Spleen (tissue), 11 donors: ENCODE results near the gene NOA1. TPM values are rescaled to one million over a fixed set of nuclear protein-coding genes. Genes with fewer than 3 reads are reported as not detected.
"Not testable (repeated sequence)": the region's sequence is repeated elsewhere in the genome, so short reads cannot be mapped to it uniquely, and the experiment has no call there.

Source experiments
- DNase-seq: peaks from one replicate; pipeline ENCODE4 v3.0.0-alpha.2; 2020
- H3K27ac ChIP-seq, 8 donors: fragments of 200-600 bp; sonication (generic) in 7 of 8; 1 replicate in 4 of 8; 2 replicates in 4 of 8; pipeline versions ENCODE4 v1.5.0 to v1.8.0; 2016 to 2021; ENCODE audit warnings: inconsistent platforms in 4 of 8, mild to moderate bottlenecking in 4 of 8, moderate library complexity in 1 of 8
- H3K27me3 ChIP-seq, 7 donors: fragments of 200-600 bp; sonication (generic) in 6 of 7; replicated peaks in 1 of 7; 1 replicate in 4 of 7; 2 replicates in 3 of 7; pipeline versions ENCODE4 v1.5.0 to v1.8.0; 2016 to 2021; ENCODE audit warnings: inconsistent platforms in 3 of 7, mild to moderate bottlenecking in 1 of 7
- H3K36me3 ChIP-seq, 6 donors: fragments of 200-600 bp; sonication (generic) in 5 of 6; 1 replicate in 4 of 6; 2 replicates in 2 of 6; pipeline versions ENCODE4 v1.5.0 to v1.8.0; 2016 to 2021; ENCODE audit warnings: inconsistent platforms in 2 of 6
- H3K4me1 ChIP-seq, 6 donors: fragments of 200-600 bp; sonication (generic) in 5 of 6; 1 replicate in 3 of 6; 2 replicates in 3 of 6; pipeline versions ENCODE4 v1.5.0 to v1.8.0; 2016 to 2021; ENCODE audit warnings: inconsistent platforms in 3 of 6
- H3K4me3 ChIP-seq, 8 donors: fragments of 200-600 bp; sonication (generic) in 7 of 8; 1 replicate in 4 of 8; 2 replicates in 4 of 8; pipeline versions ENCODE4 v1.5.0 to v1.8.0; 2016 to 2021; ENCODE audit warnings: inconsistent platforms in 4 of 8, mild to moderate bottlenecking in 4 of 8, moderate library complexity in 2 of 8
- H3K9me3 ChIP-seq, 8 donors: fragments of 200-600 bp; sonication (generic) in 7 of 8; 1 replicate in 4 of 8; 2 replicates in 4 of 8; pipeline versions ENCODE4 v1.5.0 to v1.8.0; 2016 to 2021; ENCODE audit warnings: inconsistent platforms in 4 of 8
- CTCF ChIP-seq, 11 experiments: fragments of 200-600 bp in 7 of 11; fragments of 450-650 bp in 4 of 11; sonication (generic) in 4 of 11; IDR thresholded peaks in 8 of 11; conservative IDR thresholded peaks in 3 of 11; 1 replicate in 7 of 11; 2 replicates in 4 of 11; pipeline versions ENCODE4 v1.4.0 to v1.8.0; 2016 to 2021; ENCODE audit warnings: antibody characterized with exemption in 11 of 11, inconsistent platforms in 4 of 11, mild to moderate bottlenecking in 1 of 11
- POLR2A ChIP-seq, 3 donors: fragments of 450-650 bp; IDR thresholded peaks; one replicate each; pipeline ENCODE4 v1.5.1; 2017; ENCODE audit warnings: antibody characterized with exemption in 3 of 3, mild to moderate bottlenecking in 1 of 3
- POLR2AphosphoS5 ChIP-seq, 3 donors: sonication (generic); formaldehyde crosslinking; IDR thresholded peaks; one replicate each; pipeline ENCODE4 v1.5.1; 2017; ENCODE audit warnings: antibody characterized with exemption in 3 of 3
- WGBS, 5 donors: extraction: QIAGEN DNeasy Blood & Tissue Kit in 3 of 5; methylation state at CpG; one replicate each; pipeline versions ENCODE4 v1.1.5 to v1.1.7; 2013 to 2018; 5-methylcytosine and 5-hydroxymethylcytosine counted together
- intact Hi-C: fragments of 100-400 bp; cut with DNase I; formaldehyde crosslinking; loops from one replicate; pipeline ENCODE4 v1.15.0; 2023; ENCODE audit warnings: low total_unique reads
- polyA plus RNA-seq, 3 donors: library from polyadenylated mRNA; stranded (reverse); fragments of 200-250 nt; gene quantifications; one replicate each; pipeline ENCODE4 v1.2.1, GENCODE V29; 2013
- total RNA-seq, 7 donors: library from RNA; depleted of rRNA in 3 of 7; stranded (reverse); fragments of >200 nt in 3 of 7; fragmentation: NEBNext Ultra II Directional in 4 of 7; extraction: Animal tissue kit (Norgen Biotek cat#: 25700) in 4 of 7; gene quantifications; one replicate each; pipeline versions ENCODE4 v1.1.0 to v1.2.1, GENCODE V29; 2016 to 2021
- donor health status: healthy with polysubstance abuse.
- donor health status: DM: no; HTN: no; CAD: no; lungs with moderate emphysema.
- donor health status: DM: no; HTN: no; CAD: no.
- donor health status: Bipolar disorder and iron deficiency.
- donor health status: healthy.
- donor health status: DM: no; HTN: no; CAD: no.
- donor health status: DM: yes; HTN: yes; CAD: no.

Gene NOA1
- total and polyA plus RNA-seq, 10 donors: 7.4 to 21.4 (median 14.2) TPM

GRCh38 chr4:56939826-56940225 lies 37.6 kb downstream of the NOA1 start:
- H3K9me3 ChIP-seq, H3K4me1 ChIP-seq, H3K4me3 ChIP-seq, DNase-seq, H3K27me3 ChIP-seq, intact Hi-C loops, H3K27ac ChIP-seq: not testable (repeated sequence)
- peak in 1 of 3 donors; percentile 14 for TF ChIP-seq POLR2AphosphoS5 (IDR thresholded peaks at IDR 0.05)
- peaks cover 0 to 52% (median 13%) of the 10 kb centered on the region in 6 donors for H3K36me3 ChIP-seq
- 96 to 100% (median 98%) methylated on average over 14 of the region's 14 CpGs for whole genome bisulfite sequencing, 5 donors

GRCh38 chr4:56937262-56937661 lies 40.1 kb downstream of the NOA1 start:
- WGBS, 5 donors: 87 to 96% (median 91%) methylated on average over 6 of the region's 6 CpGs
- intact Hi-C loops: no loop called here

GRCh38 chr4:56931924-56932323 lies 45.5 kb downstream of the NOA1 start:
- no peaks in the 10 kb centered on the region for H3K9me3 ChIP-seq
- peaks cover 0 to 81% (median 22%) of the 10 kb centered on the region in 6 donors for H3K36me3 ChIP-seq
- no peak for DNase-seq
- TF ChIP-seq POLR2AphosphoS5 (IDR thresholded peaks at IDR 0.05) (no peak), CTCF (IDR thresholded peaks at IDR 0.05 in 8 of 11, conservative IDR thresholded peaks at IDR 0.05 in 3 of 11) (no peak), POLR2A (IDR thresholded peaks at IDR 0.05) (no peak)
- H3K27me3 ChIP-seq: no peaks in the 10 kb centered on the region
- peaks cover 0 to 14% (median 0%) of the 10 kb centered on the region in 6 donors for H3K4me1 ChIP-seq
- intact Hi-C loops: no loop called here
- no peak overlapping the region for H3K4me3 ChIP-seq
- WGBS, 5 donors: 78 to 93% (median 80%) methylated on average over 4 of the region's 4 CpGs
- no peak overlapping the region for H3K27ac ChIP-seq

More at GRCh38 chr4:56937262-56937661, 40.1 kb downstream of the NOA1 start:
- H3K9me3 ChIP-seq: no peaks in the 10 kb centered on the region
- peaks cover 0 to 8% (median 0%) of the 10 kb centered on the region in 6 donors for H3K4me1 ChIP-seq
- H3K27me3 ChIP-seq: no peaks in the 10 kb centered on the region
- no peak overlapping the region for H3K4me3 ChIP-seq
- no peak overlapping the region for H3K27ac ChIP-seq
- TF ChIP-seq CTCF (IDR thresholded peaks at IDR 0.05 in 8 of 11, conservative IDR thresholded peaks at IDR 0.05 in 3 of 11): no peak
- no peak for TF ChIP-seq POLR2AphosphoS5 (IDR thresholded peaks at IDR 0.05)
- TF ChIP-seq POLR2A (IDR thresholded peaks at IDR 0.05): no peak
- no peak for DNase-seq
- peaks cover 0 to 64% (median 13%) of the 10 kb centered on the region in 6 donors for H3K36me3 ChIP-seq

- WGBS, 5 donors: 92 to 100% (median 97%) methylated on average over 7 of the region's 7 CpGs
- peak in 1 of 3 donors; percentile 54 for TF ChIP-seq POLR2AphosphoS5 (IDR thresholded peaks at IDR 0.05)
- no peak for TF ChIP-seq CTCF (IDR thresholded peaks at IDR 0.05 in 8 of 11, conservative IDR thresholded peaks at IDR 0.05 in 3 of 11)
- no peak for TF ChIP-seq POLR2A (IDR thresholded peaks at IDR 0.05)
- intact Hi-C loops: no loop called here
- Histone ChIP-seq H3K36me3 (peaks cover 0 to 87% (median 26%) of the 10 kb centered on the region in 6 donors), H3K9me3 (no peaks in the 10 kb centered on the region), H3K4me1 (peaks cover 0 to 14% (median 0%) of the 10 kb centered on the region in 6 donors), H3K27ac (no peak overlapping the region), H3K4me3 (no peak overlapping the region), H3K27me3 (no peaks in the 10 kb centered on the region)
- peak; percentile 53 for DNase-seq
Observed at GRCh38 chr4:56930638-56931037, 46.8 kb downstream of the NOA1 start.
